Hematopoietic multipotent progenitor cell treated with erythropoietin and hydrocortisone succinate and interleukin-3 and kit ligand, for 4 days (in vitro differentiated cells): ENCODE data around the gene ASPHD1.
"Not testable (repeated sequence)": the region's sequence is repeated elsewhere in the genome, so short reads cannot be mapped to it uniquely, and the experiment has no call there.

Experiments
- DNase-seq: peaks from one replicate; pipeline ENCODE4 v3.0.0-alpha.2; 2015

The ASPHD1 gene

GRCh38 chr16:29900102-29900887 is at the start of gene ASPHD1:
Gene ASPHD1, plus strand, starts transcription at chr16:29900488. Its CDS starts 484 bp downstream, at chr16:29900972.
- peak; percentile 81 for DNase-seq

GRCh38 chr16:29850998-29851397 is 49.3 kb upstream of the ASPHD1 start:
- DNase-seq = no peak

GRCh38 chr16:29852654-29853053 is 47.6 kb upstream of the ASPHD1 start:
- DNase-seq = no peak

GRCh38 chr16:29854520-29855100 is 45.7 kb upstream of the ASPHD1 start:
- DNase-seq = no peak

- peak; percentile 17 for DNase-seq
Observed at GRCh38 chr16:29857133-29857760, 43.0 kb upstream of the ASPHD1 start.

GRCh38 chr16:29858149-29858849 is 42.0 kb upstream of the ASPHD1 start:
- no peak for DNase-seq

- DNase-seq = no peak
Observed at GRCh38 chr16:29858974-29859373, 41.3 kb upstream of the ASPHD1 start.

GRCh38 chr16:29860218-29860617 is 40.1 kb upstream of the ASPHD1 start:
- no peak for DNase-seq

GRCh38 chr16:29862383-29862883 is 37.9 kb upstream of the ASPHD1 start:
- peak; percentile 44 for DNase-seq

GRCh38 chr16:29862884-29863668 is 37.2 kb upstream of the ASPHD1 start, which contains the start of gene CDIPT:
Gene CDIPT, minus strand, starts transcription at chr16:29863226. Its CDS starts 369 bp downstream, at chr16:29862857.
- peak; percentile 99 for DNase-seq

- DNase-seq = no peak
Observed at GRCh38 chr16:29863669-29863984, 36.7 kb upstream of the ASPHD1 start.

- DNase-seq = no peak
Observed at GRCh38 chr16:29864205-29864604, 36.1 kb upstream of the ASPHD1 start.

GRCh38 chr16:29868396-29869009 is 31.8 kb upstream of the ASPHD1 start:
- peak; percentile 33 for DNase-seq

- DNase-seq = not testable (repeated sequence)
Observed at GRCh38 chr16:29869067-29869466, 31.2 kb upstream of the ASPHD1 start.

- DNase-seq = no peak
Observed at GRCh38 chr16:29871822-29872546, 28.3 kb upstream of the ASPHD1 start.

- DNase-seq = no peak
Observed at GRCh38 chr16:29873319-29873718, 27.0 kb upstream of the ASPHD1 start.

- DNase-seq = no peak
Observed at GRCh38 chr16:29875206-29875605, 25.1 kb upstream of the ASPHD1 start.

- peak; percentile 24 for DNase-seq
Observed at GRCh38 chr16:29876217-29876593, 24.1 kb upstream of the ASPHD1 start.

GRCh38 chr16:29876594-29877249 is 23.6 kb upstream of the ASPHD1 start:
- DNase-seq = peak; percentile 25

GRCh38 chr16:29877266-29877961 is 22.9 kb upstream of the ASPHD1 start:
- DNase-seq = peak; percentile 93
